Stimulated activated CD8-positive, alpha-beta memory T cell treated with anti-CD3 and anti-CD28 coated beads, Interleukin-7, amount 100 ng/mL, for 4 hours (primary cell): ENCODE results near the gene GLRX.

ENCODE experiments used
- DNase-seq, 2 donors: peaks; one replicate each; pipeline ENCODE4 v3.0.0-alpha.2; 2020; ENCODE audit warnings: low read depth in 2 of 2

GLRX gene

DNA sequence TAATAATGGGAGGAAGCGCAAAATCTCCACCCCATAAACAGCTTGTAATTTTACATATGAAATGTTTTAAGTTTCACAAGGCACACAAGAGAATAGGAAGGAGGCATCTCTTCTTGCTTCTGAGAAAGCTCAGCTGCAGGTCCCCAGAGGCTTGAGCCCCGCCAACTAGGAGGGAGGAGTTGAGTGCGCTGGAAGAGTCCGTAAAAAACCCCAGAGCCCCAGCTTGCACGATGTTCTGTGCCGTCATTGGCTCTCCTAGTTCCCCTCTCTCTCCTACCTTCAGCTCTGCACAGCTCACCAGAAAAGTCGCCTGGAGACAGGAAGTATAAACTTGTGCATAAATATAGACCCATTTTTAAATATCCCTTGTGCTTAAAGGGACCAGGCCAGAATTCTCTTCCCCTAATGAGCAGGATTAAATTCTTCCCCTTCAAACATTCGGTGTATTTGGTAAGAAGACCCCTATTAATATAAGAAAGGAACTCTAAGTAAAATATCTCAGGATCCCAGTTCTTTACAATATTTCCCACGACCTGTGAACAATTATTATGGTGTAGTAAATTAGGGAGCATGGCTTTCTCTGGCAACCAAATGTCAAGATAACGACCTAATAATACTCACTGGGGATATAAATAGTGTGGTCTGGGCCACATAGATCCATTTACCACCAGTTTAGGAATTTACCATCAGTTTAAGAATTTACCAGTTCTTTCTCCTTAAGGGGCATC is 13.7 kb downstream of the GLRX start:
- peak; percentile 68 to 71 for DNase-seq

DNA sequence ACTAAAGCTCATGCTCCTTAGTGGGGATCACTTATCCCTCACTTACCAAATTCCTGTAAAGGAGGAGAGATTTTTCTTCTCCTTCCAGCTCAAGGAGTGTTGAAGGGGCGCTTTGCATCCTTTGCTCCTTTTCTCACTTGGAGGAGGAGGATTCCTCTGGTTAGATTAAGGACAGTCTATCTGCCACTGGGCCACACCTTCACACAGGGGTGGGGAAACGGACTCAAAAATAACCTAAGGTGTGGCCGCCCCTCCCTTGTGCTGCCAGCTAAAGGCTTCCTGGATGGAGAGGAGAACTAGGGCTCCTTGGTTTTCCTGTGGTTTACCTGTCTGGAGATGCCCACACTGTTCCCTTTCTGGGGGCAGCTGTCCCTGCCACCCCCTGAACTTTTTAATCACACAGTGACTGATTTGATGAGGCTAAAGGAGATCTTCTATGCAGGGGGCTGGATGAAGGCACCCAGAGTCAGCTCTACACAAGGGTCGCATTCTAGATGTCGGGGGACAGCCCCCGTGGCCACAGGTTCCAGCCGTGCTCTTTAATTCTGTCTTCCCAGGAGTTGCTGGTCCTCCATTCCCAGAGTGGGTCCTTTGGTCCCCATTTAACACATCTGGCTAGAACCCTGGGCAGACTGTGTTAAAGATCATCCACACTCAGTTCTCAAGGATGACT is 14.4 kb downstream of the GLRX start:
- no peak for DNase-seq

DNA sequence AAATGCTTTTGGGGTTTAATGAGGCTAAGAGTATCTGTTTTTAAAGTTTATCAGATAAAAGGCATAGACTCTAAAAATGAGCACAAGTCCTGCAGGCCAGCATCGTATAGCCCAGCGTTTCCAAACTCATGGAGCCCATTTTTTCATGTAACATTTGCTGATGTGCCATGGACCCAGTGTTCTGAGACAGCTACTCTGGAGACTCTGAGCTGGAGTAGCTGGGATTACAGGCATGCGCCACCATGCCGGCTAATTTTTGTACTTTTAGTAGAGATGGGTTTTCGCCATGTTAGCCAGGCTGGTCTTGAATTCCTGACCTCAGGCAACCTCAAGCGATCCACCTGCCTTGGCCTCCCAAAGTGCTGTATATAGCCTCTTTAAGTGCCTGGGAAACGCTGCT is 15.8 kb downstream of the GLRX start:
- no peak for DNase-seq

DNA sequence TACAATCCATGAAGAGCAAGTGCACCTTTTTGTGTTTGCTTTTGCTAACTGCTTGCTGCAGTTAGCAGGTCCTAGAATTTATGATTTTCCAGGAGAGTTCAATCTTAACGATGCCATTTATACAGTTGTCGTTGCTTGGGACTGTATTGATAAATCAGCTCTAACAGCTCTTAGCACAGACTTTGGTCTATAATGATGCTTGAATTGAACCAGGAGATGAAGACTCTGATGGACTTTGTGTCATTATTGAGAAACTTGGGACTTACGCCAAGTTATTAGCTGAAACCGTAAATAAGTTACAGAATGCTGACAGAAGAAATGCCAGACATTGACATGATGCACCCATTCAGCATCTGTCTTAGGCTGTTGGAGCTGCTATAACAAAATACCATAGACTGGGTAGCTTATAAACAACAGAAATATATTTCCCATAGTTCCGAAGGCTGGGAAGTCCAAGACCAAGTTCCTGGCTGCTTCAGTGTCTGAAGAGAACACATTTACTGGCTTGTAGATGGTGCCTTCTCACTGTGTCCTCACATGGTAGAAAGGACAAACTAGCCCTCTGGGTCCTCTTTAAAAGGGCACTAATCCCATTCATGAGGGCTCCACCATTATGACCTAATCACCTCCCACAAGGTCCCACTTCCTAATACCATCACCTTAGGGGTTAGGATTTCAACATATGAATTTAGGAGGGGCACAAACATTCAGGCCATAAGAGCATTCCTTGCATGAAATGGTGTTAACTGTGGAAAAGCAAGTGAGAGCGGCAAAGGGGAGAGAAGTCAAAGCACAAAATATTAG is 17.6 kb downstream of the GLRX start:
- DNase-seq: no peak

DNA sequence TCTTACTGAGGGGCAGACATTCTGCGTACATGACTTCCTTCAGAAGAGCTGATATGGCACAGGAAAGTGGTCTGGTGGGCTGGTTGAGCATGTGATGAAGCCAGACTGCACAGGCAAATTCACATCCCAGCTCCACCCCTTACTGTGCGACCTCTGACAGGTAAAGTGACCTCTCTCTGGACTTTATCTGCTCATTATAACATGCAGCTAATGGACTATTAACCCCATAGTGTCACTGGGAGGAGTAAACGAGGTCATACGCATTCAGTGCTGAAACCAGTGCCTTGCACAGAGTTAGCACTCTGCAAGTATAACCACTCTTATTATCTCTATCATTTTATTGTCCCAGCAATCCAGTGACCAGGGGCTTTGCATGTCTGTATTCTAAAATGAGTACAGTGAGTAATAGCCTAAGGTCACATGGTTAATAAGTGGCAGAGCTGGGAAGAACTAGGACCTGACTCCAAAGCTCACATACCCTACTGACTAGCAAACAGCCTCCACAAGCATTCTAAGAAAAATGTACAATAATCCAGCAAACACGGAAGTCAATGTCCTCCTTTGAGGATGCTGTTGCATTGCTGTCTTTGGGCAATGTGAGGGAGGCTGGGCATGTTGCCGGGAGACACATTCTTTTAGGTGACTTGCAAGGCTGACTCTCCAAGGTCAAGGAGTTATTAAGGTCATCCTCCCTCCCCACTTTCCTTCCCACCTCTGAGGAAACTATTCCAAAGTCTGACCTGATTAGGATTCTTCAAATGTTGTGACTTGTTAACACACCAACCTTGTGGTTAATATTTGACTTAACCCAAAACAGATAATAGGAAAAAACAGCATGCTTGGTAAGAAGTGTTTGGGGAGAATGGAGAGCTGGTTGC is 19.0 kb downstream of the GLRX start:
- no peak for DNase-seq

DNA sequence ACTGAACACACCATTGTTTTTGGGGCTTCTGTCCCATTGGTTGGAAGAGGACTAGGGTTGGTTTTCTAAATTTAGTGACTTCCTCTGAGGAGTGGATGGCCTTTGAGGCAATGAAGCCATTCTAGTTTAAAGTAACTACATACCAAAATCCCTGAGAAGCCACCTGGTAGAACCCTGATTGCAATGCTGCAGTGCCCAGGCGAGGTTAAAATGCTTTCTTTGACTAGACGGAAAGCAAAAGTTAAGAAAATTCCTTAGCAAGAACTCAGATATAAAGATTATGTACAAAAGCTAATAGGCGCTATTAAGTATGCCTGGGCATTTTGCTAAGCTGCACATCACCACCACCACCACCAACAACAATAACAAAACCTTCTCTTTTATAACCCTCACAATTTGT is 20.6 kb downstream of the GLRX start:
- no peak for DNase-seq

DNA sequence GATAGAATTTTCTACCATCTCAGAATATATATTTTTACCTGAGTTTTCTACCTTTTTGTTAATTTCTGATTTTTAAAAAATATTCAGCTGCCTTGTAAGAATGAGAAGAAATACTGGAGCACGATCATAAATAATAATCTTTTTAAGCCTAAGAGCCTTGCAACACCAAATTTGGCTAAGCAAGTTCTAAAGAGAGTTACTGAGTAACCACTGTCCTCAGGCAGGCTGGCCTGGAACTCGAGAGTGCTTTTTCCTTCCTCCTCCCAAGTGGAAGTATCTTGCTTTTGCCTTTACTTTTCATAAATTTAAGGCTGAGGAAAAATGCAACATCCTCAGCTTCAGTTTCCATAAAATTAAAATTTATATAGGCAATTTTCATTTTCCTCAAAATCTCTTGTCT is 21.0 kb downstream of the GLRX start:
- DNase-seq: no peak

DNA sequence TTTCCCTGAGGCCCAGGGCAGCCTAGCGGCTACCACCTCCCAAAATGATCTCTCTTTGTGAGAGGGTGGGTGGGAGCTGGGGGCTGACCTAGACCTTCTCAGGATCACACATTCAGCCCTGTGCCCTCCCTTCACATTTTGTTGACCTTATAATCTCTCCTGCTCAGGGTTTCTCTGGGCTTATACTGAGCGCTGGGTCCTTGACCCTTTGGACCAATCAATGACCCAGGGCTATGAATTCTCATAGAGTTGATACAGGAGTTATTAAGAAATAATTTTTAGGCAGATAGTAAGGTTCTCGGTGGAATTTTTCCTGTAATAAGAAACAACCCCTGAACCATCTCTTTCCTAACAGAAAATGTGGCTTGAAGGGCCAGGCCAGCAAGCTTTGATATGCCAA is 22.0 kb downstream of the GLRX start:
- no peak for DNase-seq

DNA sequence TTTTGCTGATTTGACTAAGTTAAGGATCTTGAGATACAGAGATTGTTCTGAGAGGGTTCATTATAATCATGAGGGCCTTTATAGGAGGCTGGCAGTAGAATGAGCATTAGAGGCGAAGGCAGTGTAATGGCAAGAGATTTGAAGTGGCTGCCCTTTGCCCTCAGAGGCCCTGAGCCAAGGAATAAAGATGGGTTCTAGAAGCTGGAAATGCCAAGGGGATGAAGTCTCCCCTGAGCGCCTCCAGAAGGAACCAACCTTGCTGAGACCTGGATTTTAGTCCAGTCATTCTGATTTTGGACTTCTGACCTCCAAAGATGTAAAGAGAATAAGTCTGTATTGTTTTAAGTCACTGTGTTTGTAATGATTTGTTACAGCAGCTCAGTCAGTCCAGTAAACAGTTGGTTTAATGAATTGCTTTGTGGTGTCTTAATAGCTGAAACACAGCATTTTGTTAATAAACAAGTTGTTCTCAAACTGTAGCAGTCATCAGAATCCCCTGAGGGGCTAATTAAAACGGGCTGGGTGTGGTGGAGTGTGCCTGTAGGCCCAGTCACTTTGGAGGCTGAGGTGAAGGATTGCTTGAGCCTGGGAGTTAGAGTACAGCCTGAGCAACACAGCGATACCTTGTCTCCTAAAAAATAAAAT is 23.2 kb downstream of the GLRX start:
- no peak for DNase-seq

DNA sequence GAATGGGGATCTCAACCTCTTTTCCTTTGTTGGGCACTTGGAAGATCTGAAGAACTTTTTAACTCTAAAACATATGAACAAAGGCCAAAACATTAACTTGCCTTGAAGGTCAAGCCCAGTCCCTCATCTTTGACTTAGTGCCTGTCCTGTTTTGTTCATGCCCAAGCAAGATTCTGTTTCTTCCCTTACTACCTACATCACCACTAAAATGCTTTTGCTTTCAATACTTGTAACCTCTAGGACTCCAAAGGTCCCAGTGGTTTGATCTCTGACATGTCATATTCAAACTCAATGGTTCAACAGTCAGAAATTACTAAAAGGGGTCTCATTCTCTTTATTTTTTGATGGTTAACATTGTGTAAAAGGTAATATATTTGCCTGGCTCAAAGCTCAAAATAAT is 24.0 kb downstream of the GLRX start:
- no peak for DNase-seq

DNA sequence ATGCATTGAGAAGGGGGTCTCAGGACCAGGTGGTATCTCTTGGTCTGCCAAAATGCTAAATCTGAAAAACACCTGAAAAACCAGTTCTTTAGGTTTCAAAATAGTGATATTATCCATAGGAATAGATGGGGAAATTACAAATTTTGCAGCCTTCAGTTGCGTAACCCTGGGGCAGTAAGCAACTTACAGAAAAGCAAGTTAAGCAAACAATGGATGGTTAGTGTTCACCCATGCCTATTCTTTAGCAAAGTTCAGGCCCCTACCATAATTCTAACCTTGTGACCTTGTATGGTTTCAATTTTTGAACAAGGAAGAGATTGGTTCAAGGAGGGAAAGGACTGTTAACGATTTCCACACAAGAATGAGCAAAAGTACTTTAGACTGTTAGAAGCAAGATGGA is 24.5 kb downstream of the GLRX start:
- no peak for DNase-seq

DNA sequence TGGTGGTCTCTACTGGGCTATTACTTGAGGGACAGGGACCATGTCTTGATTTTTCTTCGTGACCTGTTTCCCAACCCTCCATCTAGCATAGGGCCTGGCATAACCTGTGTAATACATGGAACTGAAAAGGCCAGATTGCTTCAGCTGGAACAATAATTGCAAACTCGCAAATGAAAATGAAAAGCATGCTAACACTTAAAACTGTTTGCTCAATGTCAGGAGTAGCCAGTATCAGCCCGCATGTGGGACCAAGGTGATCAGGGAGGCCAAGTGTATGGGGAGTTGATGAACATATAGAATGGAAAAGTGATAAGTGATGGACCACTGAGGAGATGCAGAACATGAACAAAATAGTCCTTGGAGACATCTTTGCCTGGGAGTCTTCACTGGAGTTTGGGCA is 25.2 kb downstream of the GLRX start:
- DNase-seq: no peak

DNA sequence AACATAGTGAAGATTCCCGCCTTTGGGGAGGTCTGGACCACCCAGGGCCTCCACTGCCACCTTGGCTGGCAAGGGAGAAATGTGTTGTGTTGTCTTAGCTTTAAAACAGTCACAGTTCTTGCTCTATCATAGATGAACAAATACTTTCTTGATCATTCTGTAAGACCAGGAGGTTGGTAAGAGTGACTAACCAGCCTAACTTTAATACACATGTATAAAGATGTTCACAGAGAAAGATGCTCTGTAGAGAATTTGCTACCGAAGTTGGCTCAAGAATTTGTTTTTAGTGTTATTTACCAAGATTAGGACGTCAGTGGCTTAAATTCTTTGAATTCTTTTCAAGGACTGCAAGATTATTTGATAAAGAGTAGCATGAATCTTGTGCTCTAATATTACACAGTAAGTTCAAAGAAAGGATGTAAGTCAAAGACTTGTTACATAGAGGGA is 28.4 kb downstream of the GLRX start:
- DNase-seq: no peak

DNA sequence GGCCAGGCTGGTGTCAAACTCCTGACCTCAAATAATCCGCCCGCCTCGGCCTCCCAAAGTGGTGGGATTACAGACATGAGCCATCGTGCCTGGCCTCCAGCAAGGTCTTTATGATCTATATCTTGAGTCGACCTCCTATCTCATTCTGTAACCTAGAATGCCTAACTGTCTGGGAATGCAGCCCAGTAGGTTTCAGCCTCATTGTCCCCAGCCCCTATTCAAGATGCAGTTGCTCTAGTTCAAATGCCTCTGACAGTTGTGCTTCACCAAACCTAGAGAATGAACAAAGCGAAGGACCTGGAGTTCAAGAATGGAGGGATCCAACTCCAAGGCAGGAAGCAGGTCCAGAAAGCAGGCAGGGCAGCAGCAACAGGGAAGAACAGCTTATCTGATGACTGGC is 30.8 kb downstream of the GLRX start:
- DNase-seq: no peak

DNA sequence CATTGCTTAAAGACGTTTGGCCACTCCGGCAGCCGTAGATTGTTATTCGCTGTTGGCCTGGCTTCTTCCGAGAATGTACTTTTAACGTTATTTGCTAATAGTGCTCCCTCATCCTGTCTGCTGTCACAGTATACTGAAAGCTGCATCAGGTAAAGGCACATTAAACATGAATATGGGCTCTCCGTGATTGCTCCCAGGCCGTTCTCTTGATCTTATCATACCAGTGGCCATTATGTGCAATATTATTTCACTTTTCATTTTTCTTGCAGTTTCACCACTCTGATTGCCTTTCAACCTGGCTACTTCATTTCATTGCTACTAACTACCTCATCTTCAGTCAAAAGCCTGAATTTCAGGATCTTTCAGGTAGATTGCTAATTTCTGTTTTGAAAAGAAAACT is 34.0 kb downstream of the GLRX start:
- DNase-seq: no peak

DNA sequence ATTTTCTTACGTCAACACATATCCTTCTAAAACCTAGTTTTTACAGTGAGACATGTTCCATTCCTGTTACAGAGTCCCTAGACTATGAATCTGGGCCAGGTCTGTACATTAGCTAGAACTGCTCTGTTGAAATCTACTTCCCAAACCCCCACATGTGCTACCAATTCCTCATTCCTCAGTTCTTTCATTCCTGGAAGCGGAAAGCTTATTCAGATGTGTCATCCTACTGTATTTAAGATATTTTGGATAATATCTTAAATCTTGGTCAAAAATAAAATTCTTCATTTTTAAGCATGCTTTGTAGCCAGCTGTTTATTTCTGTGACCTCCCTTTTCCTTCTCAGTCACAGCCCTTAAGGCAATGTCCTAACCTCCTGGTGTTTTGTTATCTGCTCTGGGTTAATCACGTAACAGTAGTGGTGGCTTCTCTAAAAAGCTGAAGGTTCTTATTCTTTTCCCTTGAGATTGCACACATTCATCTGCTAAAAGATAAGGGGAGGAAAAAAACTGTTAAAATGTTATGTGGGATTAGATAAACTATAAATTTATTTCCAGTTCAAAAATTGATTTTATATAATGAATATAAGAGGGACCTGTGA is 35.6 kb downstream of the GLRX start:
- no peak for DNase-seq

DNA sequence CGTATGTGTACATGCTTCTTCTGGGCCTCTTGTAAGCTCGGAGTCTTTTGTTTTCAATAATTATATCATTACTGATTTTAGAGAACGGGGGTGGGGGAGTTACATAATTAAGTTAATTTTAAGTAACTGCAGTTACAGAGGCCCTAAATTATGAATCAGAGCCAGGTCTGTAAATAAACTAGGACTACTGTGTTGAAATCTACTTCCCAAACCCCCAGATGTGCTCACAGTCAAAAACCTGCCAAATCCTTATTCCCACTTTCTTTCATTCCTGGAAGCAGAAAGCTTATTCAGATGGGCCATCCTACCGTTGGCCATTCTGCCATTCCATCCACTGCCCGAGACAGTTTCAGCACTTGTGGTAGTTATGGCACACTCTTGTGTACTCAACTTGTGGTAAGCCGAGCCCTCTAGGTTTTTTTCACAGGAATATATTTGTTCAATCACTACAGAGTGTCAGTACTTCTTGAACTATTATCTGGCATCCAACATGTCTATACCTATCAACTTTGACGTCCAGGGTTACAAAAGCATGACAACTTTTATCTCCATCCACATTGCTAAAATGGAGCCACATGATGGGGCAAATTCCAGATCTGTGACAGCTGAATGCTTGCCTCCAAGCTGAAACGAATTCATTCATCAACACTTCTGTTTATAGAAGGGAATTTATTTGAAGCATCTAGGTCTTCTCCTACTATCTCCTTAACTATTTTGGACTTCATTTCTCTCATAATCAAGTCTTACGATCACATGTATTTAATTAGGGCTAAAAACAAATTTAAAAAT is 37.8 kb downstream of the GLRX start:
- DNase-seq: no peak

DNA sequence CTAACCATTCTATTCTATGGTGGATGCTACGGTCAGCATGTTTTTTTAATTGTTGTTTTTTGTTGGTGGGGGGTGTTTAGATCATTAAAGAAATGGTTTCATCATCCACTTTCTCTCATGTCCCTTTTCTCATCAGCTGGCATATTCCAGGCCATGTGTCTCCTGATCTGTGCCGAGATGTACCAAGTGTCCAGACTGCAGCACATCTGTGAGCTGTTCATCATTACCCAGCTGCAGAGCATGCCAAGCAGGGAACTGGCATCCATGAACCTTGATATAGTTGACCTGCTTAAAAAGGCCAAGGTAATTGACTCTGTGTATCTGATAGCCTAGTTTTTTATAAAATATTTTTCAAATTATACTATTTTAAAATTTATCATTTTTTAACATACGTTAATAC is 38.9 kb downstream of the GLRX start:
- no peak for DNase-seq

DNA sequence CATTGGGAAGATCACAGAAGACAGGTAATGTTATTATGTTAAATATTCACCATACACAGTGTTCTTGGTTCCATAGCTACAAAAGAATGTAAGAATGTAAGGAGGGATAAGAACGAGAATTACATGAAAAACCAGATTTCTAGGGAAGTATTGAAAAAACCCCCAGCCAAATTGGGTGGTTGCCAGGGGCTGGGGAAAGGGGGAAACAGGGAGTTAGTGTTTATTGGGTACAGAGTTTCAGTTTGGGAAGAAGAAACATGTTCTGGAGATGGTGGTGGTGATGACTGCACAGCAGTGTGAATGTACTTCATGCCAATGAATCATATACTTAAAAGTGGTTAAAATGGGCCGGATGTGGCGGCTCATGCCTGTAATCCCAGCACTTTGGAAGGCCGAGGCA is 40.3 kb downstream of the GLRX start:
- no peak for DNase-seq

DNA sequence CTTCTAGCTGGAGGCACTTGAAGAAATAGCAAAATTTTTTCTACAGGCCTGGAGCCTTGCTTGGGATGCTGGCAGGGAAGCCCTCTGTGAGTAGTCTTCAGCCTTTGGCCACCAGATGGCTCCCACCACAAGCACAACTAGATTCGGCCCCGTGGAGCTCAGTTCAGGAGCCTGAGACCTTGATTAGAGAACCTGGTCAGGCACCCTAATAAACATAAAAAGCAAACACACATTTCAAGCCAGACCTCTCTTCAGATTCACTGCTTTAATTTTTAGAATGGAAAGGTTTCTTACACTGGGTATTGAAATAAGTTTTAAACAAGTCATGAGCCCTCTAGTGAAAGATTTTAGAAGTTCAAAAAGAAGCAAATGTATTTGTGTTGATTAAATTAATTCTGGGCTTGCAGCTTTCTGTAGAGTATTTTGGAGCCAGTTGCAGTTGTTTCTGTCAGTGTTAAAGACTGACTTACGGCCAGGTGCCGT is 41.4 kb downstream of the GLRX start:
- DNase-seq: peak; percentile 55 to 58
